HUDEP-2 (cell line): ENCODE results near the gene ASB5.

Experiments
- DNase-seq, 76 experiments: peaks; one replicate each; lab custom pipeline; 2025; ENCODE audit not compliant: unreplicated experiment in 76 of 76; lab: John Stamatoyannopoulos, UW

Gene ASB5

GRCh38 chr4:176226736-176227135, 42.3 kb downstream of the ASB5 start:
- DNase-seq = peak in 1 of 76 experiments; percentile 17

- DNase-seq = no peak
Measured at GRCh38 chr4:176223561-176223960, 45.5 kb downstream of the ASB5 start.

GRCh38 chr4:176222149-176222548, 46.9 kb downstream of the ASB5 start:
- no peak for DNase-seq

GRCh38 chr4:176217510-176217909, 51.5 kb downstream of the ASB5 start:
- DNase-seq = peak in 1 of 76 experiments; percentile 13

- peak in 6 of 76 experiments; percentile 10 to 59 (median 22) for DNase-seq
Measured at GRCh38 chr4:176212351-176212750, 56.7 kb downstream of the ASB5 start.

GRCh38 chr4:176210579-176211296, 58.3 kb downstream of the ASB5 start:
- no peak for DNase-seq

- no peak for DNase-seq
Measured at GRCh38 chr4:176210101-176210500, 58.9 kb downstream of the ASB5 start.

- DNase-seq = no peak
Measured at GRCh38 chr4:176209535-176209934, 59.5 kb downstream of the ASB5 start.

- no peak for DNase-seq
Measured at GRCh38 chr4:176207839-176208238, 61.2 kb downstream of the ASB5 start.

GRCh38 chr4:176205299-176205698, 63.7 kb downstream of the ASB5 start:
- no peak for DNase-seq

GRCh38 chr4:176198316-176198903, 70.6 kb downstream of the ASB5 start:
- no peak for DNase-seq

- peak in 73 of 76 experiments; percentile 39 to 91 (median 81) for DNase-seq
Measured at GRCh38 chr4:176195184-176195978, 73.6 kb downstream of the ASB5 start, which contains the start of gene SPATA4. Gene SPATA4, minus strand, starts transcription at chr4:176195585. Its CDS starts 23 bp downstream, at chr4:176195562.

- DNase-seq = no peak
Measured at GRCh38 chr4:176193938-176194337, 75.1 kb downstream of the ASB5 start.

- no peak for DNase-seq
Measured at GRCh38 chr4:176193126-176193525, 75.9 kb downstream of the ASB5 start.

GRCh38 chr4:176191974-176192373, 77.0 kb downstream of the ASB5 start:
- no peak for DNase-seq

- DNase-seq = no peak
Measured at GRCh38 chr4:176189891-176190795, 78.9 kb downstream of the ASB5 start.

- DNase-seq = no peak
Measured at GRCh38 chr4:176188654-176189053, 80.4 kb downstream of the ASB5 start.

- DNase-seq = no peak
Measured at GRCh38 chr4:176187624-176188023, 81.4 kb downstream of the ASB5 start.

- no peak for DNase-seq
Measured at GRCh38 chr4:176186671-176187395, 82.2 kb downstream of the ASB5 start.

- no peak for DNase-seq
Measured at GRCh38 chr4:176186067-176186466, 83.0 kb downstream of the ASB5 start.
